ENCODE results near the gene LECT2.

DNA sequence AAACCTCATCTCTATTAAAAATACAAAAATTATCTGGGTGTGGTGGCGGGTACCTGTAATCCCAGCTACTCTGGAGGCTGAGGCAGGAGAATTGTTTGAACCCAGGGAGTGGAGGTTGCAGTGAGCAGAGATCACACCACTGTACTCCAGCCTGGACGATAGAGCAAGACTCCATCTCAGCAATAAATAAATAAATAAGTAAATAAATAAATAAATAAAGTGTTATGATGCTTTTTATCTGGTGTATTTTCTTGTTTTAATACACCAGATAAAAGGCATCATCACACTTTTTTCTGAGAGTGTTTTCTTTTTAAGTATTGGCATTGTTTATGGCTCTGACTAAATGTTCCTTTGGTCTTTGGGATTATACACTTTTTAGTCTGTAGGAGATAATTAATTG, 24.2 kb upstream of the LECT2 start:
- no peak for TF ChIP-seq CEBPB (IDR thresholded peaks at IDR 0.05; ENCODE audit: low read depth)
- TF ChIP-seq POLR2A (IDR thresholded peaks at IDR 0.05; ENCODE audit: borderline replicate concordance, extremely low read depth, insufficient read depth, insufficient read length): no peak
- TF ChIP-seq, protein P1, sequence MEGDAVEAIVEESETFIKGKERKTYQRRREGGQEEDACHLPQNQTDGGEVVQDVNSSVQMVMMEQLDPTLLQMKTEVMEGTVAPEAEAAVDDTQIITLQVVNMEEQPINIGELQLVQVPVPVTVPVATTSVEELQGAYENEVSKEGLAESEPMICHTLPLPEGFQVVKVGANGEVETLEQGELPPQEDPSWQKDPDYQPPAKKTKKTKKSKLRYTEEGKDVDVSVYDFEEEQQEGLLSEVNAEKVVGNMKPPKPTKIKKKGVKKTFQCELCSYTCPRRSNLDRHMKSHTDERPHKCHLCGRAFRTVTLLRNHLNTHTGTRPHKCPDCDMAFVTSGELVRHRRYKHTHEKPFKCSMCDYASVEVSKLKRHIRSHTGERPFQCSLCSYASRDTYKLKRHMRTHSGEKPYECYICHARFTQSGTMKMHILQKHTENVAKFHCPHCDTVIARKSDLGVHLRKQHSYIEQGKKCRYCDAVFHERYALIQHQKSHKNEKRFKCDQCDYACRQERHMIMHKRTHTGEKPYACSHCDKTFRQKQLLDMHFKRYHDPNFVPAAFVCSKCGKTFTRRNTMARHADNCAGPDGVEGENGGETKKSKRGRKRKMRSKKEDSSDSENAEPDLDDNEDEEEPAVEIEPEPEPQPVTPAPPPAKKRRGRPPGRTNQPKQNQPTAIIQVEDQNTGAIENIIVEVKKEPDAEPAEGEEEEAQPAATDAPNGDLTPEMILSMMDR (IDR thresholded peaks at IDR 0.05 in 2 of 3, conservative IDR thresholded peaks at IDR 0.05 in 1 of 3; ENCODE audit: borderline replicate concordance in 1 of 3, insufficient read depth in 1 of 3, low read depth in 2 of 3, low read length in 2 of 3): no peak
- TF ChIP-seq, protein P2, sequence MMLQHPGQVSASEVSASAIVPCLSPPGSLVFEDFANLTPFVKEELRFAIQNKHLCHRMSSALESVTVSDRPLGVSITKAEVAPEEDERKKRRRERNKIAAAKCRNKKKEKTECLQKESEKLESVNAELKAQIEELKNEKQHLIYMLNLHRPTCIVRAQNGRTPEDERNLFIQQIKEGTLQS (IDR thresholded peaks at IDR 0.05): no peak
- TF ChIP-seq, protein P3, sequence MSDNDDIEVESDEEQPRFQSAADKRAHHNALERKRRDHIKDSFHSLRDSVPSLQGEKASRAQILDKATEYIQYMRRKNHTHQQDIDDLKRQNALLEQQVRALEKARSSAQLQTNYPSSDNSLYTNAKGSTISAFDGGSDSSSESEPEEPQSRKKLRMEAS (IDR thresholded peaks at IDR 0.05): no peak
- TF ChIP-seq ZNF274 (IDR thresholded peaks at IDR 0.05; ENCODE audit: low read depth, low read length): no peak
- TF ChIP-seq EGR1 (IDR thresholded peaks at IDR 0.05; ENCODE audit: low read depth): no peak
- TF ChIP-seq POLR2AphosphoS5 (IDR thresholded peaks at IDR 0.05; ENCODE audit: low read depth, low read length): no peak
- TF ChIP-seq, protein P4, sequence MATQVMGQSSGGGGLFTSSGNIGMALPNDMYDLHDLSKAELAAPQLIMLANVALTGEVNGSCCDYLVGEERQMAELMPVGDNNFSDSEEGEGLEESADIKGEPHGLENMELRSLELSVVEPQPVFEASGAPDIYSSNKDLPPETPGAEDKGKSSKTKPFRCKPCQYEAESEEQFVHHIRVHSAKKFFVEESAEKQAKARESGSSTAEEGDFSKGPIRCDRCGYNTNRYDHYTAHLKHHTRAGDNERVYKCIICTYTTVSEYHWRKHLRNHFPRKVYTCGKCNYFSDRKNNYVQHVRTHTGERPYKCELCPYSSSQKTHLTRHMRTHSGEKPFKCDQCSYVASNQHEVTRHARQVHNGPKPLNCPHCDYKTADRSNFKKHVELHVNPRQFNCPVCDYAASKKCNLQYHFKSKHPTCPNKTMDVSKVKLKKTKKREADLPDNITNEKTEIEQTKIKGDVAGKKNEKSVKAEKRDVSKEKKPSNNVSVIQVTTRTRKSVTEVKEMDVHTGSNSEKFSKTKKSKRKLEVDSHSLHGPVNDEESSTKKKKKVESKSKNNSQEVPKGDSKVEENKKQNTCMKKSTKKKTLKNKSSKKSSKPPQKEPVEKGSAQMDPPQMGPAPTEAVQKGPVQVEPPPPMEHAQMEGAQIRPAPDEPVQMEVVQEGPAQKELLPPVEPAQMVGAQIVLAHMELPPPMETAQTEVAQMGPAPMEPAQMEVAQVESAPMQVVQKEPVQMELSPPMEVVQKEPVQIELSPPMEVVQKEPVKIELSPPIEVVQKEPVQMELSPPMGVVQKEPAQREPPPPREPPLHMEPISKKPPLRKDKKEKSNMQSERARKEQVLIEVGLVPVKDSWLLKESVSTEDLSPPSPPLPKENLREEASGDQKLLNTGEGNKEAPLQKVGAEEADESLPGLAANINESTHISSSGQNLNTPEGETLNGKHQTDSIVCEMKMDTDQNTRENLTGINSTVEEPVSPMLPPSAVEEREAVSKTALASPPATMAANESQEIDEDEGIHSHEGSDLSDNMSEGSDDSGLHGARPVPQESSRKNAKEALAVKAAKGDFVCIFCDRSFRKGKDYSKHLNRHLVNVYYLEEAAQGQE (IDR thresholded peaks at IDR 0.05; ENCODE audit: low read depth): no peak
- no peak for TF ChIP-seq EZH2 (IDR thresholded peaks at IDR 0.05)
- TF ChIP-seq JUND (IDR thresholded peaks at IDR 0.05): no peak
- no peak for TF ChIP-seq SRF (IDR thresholded peaks at IDR 0.05; ENCODE audit: low read depth)
- no peak for TF ChIP-seq YY1 (IDR thresholded peaks at IDR 0.05; ENCODE audit: extremely low read depth, insufficient replicate concordance, low read depth, low read length)
- TF ChIP-seq EZH2phosphoT487 (IDR thresholded peaks at IDR 0.05; ENCODE audit: borderline replicate concordance): no peak

Measured in HCT116 (cell line).